ENCODE data around the gene C19orf73. TPM values are rescaled to one million over a fixed set of nuclear protein-coding genes. Genes with fewer than 3 reads are reported as not detected.

The C19orf73 gene
- total and polyA plus RNA-seq, 9 of the 15 experiments (the other 6 are each of a cell fraction or from before 2014, with no cell fraction given) = 0.08 to 7.4 (median 1.4) TPM

DNA sequence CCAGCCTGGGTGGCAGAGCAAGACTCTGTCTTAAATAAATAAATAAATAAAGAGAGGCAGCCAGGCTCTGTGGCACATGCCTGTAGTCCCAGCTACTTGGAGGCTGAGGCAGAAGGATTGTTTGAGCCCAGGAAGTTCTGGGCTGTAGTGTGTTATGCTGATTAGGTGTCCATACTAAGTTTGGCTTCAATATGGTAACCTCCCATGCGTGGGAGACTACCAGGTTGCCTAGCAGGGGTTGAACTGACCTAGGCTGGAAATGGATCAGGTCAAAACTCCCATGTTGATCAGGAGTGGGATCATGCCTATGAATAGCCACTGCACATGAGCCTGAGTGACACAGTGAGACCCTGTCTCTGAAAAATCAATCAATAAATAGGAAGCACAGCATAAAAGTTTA is 37.7 kb downstream of the C19orf73 start (continued):
- TF ChIP-seq TOE1 (IDR thresholded peaks at IDR 0.05; ENCODE audit: borderline replicate concordance) = no peak
- TF ChIP-seq TOE1 (CRISPR knock-in tag; IDR thresholded peaks at IDR 0.05; ENCODE audit: borderline replicate concordance, low read depth) = no peak
- no peak for TF ChIP-seq ZBTB2 (IDR thresholded peaks at IDR 0.05)
- TF ChIP-seq TBP (optimal IDR thresholded peaks at IDR 0.05; ENCODE audit: low read depth, low read length) = no peak
- TF ChIP-seq TAL1 (IDR thresholded peaks at IDR 0.05) = no peak
- 0 out of 2 replicates have a peak, but pooled peaks have one; percentile 23 for TF ChIP-seq EGR1 (conservative IDR thresholded peaks at IDR 0.05)
- TF ChIP-seq OTX1 (CRISPR knock-in tag; IDR thresholded peaks at IDR 0.05) = no peak

DNA sequence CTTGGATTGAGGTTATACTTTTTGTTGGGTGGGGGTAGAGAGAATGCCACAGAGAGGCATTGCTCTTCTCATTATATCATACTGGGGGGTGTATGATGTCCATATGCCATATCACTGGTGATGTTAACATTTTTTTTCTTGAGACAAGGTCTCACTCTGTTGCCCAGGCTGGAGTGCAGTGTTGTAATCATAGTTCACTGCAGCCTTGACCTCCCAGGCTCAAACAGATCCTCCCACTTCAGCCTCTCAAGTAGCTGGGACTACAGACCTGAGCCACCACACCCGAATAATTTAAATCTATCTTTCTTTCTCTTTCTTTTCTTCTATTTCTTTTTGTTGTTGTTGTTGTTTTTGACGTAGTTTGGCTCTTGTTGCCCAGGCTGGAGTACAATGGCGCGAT is 38.6 kb downstream of the C19orf73 start:
- in situ Hi-C loops (cut with MboI) = no loop called here
- no TSS peak for BruUV-seq (replicated peaks)
- ATAC-seq (no peak), DNase-seq (ENCODE audit: extremely low read depth in 1 of 4, low spot score in 3 of 4) (no peak), FAIRE-seq (no peak)
- no peaks in the 10 kb centered on the region; the same call in 1 of the 2 replicates for H4K20me1 ChIP-seq (replicated peaks; ENCODE audit: control insufficient read depth, insufficient read depth, low read length)
- H3K4me2 ChIP-seq (ENCODE audit: insufficient read depth, low read length) = no peak overlapping the region
- no peaks in the 10 kb centered on the region for H3K9me3 ChIP-seq (replicated peaks; ENCODE audit: control insufficient read depth, insufficient read depth, low read depth, low read length)
- no peaks in the 10 kb centered on the region for H3K9me1 ChIP-seq (ENCODE audit: control insufficient read depth, insufficient read depth, low read length)
- no peak overlapping the region for H3K4me3 ChIP-seq
- WGBS (ENCODE audit: insufficient coverage, low coverage, missing lambda C conversion rate) = 65% methylated on average over 4 of the region's 4 CpGs
- H3K4me1 ChIP-seq (replicated peaks in 1 of 2; ENCODE audit: control insufficient read depth in 2 of 2, insufficient read depth in 2 of 2, low read length in 2 of 2) = peaks cover 5 to 19% of the 10 kb centered on the region in 2 experiments; a peak in 4 of 5 replicates
- CTCF ChIA-PET (ENCODE audit: low intra/inter-chr PET ratio) = no interaction called here
- no peaks in the 10 kb centered on the region for H3K27me3 ChIP-seq (ENCODE audit: control insufficient read depth in 2 of 2, insufficient read depth in 2 of 2, low read length in 2 of 2)
- peaks cover 6% of the 10 kb centered on the region for H3K79me2 ChIP-seq (ENCODE audit: control insufficient read depth, insufficient read depth, low read length)
- TF ChIP-seq, protein P1, sequence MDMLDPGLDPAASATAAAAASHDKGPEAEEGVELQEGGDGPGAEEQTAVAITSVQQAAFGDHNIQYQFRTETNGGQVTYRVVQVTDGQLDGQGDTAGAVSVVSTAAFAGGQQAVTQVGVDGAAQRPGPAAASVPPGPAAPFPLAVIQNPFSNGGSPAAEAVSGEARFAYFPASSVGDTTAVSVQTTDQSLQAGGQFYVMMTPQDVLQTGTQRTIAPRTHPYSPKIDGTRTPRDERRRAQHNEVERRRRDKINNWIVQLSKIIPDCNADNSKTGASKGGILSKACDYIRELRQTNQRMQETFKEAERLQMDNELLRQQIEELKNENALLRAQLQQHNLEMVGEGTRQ (CRISPR knock-in tag; IDR thresholded peaks at IDR 0.05) = no peak
- 0 out of 2 replicates have a peak, but pooled peaks have one; percentile 6 for TF ChIP-seq CEBPB (tag; IDR thresholded peaks at IDR 0.05)
- intact Hi-C loops (cut with micrococcal nuclease) = no loop called here
- H3K9ac ChIP-seq (ENCODE audit: insufficient read depth in 1 of 2, low read depth in 2 of 2, low read length in 2 of 2) = no peak overlapping the region
- no peak overlapping the region for H2AFZ ChIP-seq (ENCODE audit: low read depth, low read length)
- no peak overlapping the region for H3K27ac ChIP-seq (ENCODE audit: extremely low read depth, low read depth, low read length)
- POLR2A ChIA-PET = no interaction called here
- H3K36me3 ChIP-seq (ENCODE audit: control insufficient read depth, insufficient read depth, low read length) = no peaks in the 10 kb centered on the region

All from K562 (cell line).